Endothelial cell of umbilical vein (primary cell): ENCODE measurements around the gene ZNF281. TPM values are rescaled to one million over a fixed set of nuclear protein-coding genes. Genes with fewer than 3 reads are reported as not detected.

Experiments
- BruUV-seq: library from RNA; stranded (reverse); fragments of 400-500 nt; replicated peaks from 2 replicates; lab custom pipeline; 2021; lab: Mats Ljungman, UMichigan
- CTCF ChIA-PET: fragments of 300-600, 350-600 bp; sonication (Branson Sonifier 250); formaldehyde crosslinking; loops from one replicate; lab custom pipeline; 2021; ENCODE audit warnings: antibody characterized with exemption, inconsistent platforms; lab: Charles Lee
- POLR2A ChIA-PET: fragments of 300-600, 350-600 bp; sonication (Branson Sonifier 250); formaldehyde crosslinking; loops from one replicate; lab custom pipeline; 2021; ENCODE audit warnings: antibody characterized with exemption, inconsistent platforms; lab: Charles Lee
- DNase-seq: peaks from one replicate; pipeline ENCODE4 v3.0.0-alpha.2; 2011; ENCODE audit warnings: low read depth, low spot score
- FAIRE-seq: peaks from 2 replicates; lab custom pipeline; 2011; peaks lifted over from hg19 to GRCh38; lab: Jason Lieb, UNC
- H2AFZ ChIP-seq: 2 replicates; pipeline ENCODE4 v1.6.0; 2012; ENCODE audit warnings: low read depth, low read length, control low read depth, inconsistent platforms
- H3K27ac ChIP-seq: 2 replicates; pipeline ENCODE4 v1.5.1; 2011; ENCODE audit warnings: low read depth, mild to moderate bottlenecking, control low read depth, low read length, moderate library complexity; ENCODE audit not compliant: insufficient read depth
- H3K27me3 ChIP-seq, 2 experiments: 2 replicates each; pipeline versions ENCODE4 v1.6.0 to v1.6.1; 2011; ENCODE audit warnings: low read length in 2 of 2, mixed read lengths in 1 of 2; ENCODE audit not compliant: control insufficient read depth in 2 of 2, insufficient read depth in 2 of 2
- H3K36me3 ChIP-seq, 2 experiments: 2 replicates in 1 of 2; 3 replicates in 1 of 2; pipeline ENCODE4 v1.5.1; 2011; ENCODE audit warnings: low read length in 2 of 2, mild to moderate bottlenecking in 1 of 2, moderate library complexity in 1 of 2; ENCODE audit not compliant: control insufficient read depth in 2 of 2, insufficient read depth in 2 of 2; ENCODE audit errors: extremely low read depth in 1 of 2
- H3K4me1 ChIP-seq: 3 replicates; pipeline ENCODE4 v1.5.1; 2011; ENCODE audit warnings: mild to moderate bottlenecking, low read length; ENCODE audit not compliant: control insufficient read depth, insufficient read depth; ENCODE audit errors: extremely low read depth
- H3K4me2 ChIP-seq: 2 replicates; pipeline ENCODE4 v1.6.1; 2011; ENCODE audit warnings: low read length, control low read depth, mixed read lengths; ENCODE audit not compliant: insufficient read depth
- H3K4me3 ChIP-seq, 3 experiments: fragments of 200-600 bp in 1 of 3; sonication (generic), shearing (Covaris generic) in 1 of 3; replicated peaks in 1 of 3; 2 replicates each; pipeline ENCODE4 v1.5.1; 2011 to 2016; ENCODE audit warnings: control low read depth in 3 of 3, low read length in 3 of 3, mild to moderate bottlenecking in 2 of 3, inconsistent platforms in 1 of 3, low read depth in 1 of 3, moderate library complexity in 1 of 3; ENCODE audit not compliant: insufficient read depth in 1 of 3
- H3K79me2 ChIP-seq: 2 replicates; pipeline ENCODE4 v1.6.0; 2012; ENCODE audit warnings: low read length, inconsistent platforms; ENCODE audit not compliant: control insufficient read depth, insufficient read depth
- H3K9ac ChIP-seq: replicated peaks from 2 replicates; pipeline ENCODE3; 2011; ENCODE audit warnings: low read length, control low read depth; ENCODE audit not compliant: insufficient read depth; ENCODE audit errors: extremely low read depth
- H3K9me1 ChIP-seq: replicated peaks from 3 replicates; pipeline ENCODE4 v1.6.0; 2011; ENCODE audit warnings: mild to moderate bottlenecking, low read length; ENCODE audit not compliant: control insufficient read depth, insufficient read depth; ENCODE audit errors: extremely low read depth
- H3K9me3 ChIP-seq: replicated peaks from 2 replicates; pipeline ENCODE4 v1.5.1; 2012; ENCODE audit warnings: low read length, inconsistent platforms; ENCODE audit not compliant: control insufficient read depth, insufficient read depth
- H4K20me1 ChIP-seq: replicated peaks from 2 replicates; pipeline ENCODE3; 2011; ENCODE audit warnings: mild to moderate bottlenecking, low read length; ENCODE audit not compliant: control insufficient read depth, insufficient read depth; ENCODE audit errors: extremely low read depth
- CTCF ChIP-seq, 2 donors: IDR thresholded peaks; 1 replicate in 1 of 2; 2 replicates in 1 of 2; pipeline ENCODE4 v1.5.1; 2011; ENCODE audit warnings: low read length in 2 of 2, mild to moderate bottlenecking in 2 of 2, moderate library complexity in 2 of 2, control low read depth in 1 of 2, inconsistent platforms in 1 of 2, low read depth in 1 of 2; ENCODE audit not compliant: insufficient read depth in 1 of 2; ENCODE audit errors: extremely low read depth in 1 of 2
- EZH2 ChIP-seq: IDR thresholded peaks from 2 replicates; pipeline ENCODE4 v1.6.1; 2012; ENCODE audit warnings: borderline replicate concordance, low read depth, mild to moderate bottlenecking, moderate library complexity, low read length, inconsistent platforms; ENCODE audit not compliant: severe bottlenecking
- FOS ChIP-seq: IDR thresholded peaks from 2 replicates; pipeline ENCODE4 v1.6.1; 2011; ENCODE audit warnings: mild to moderate bottlenecking, low read length, moderate library complexity, borderline replicate concordance; ENCODE audit not compliant: insufficient read depth
- GATA2 ChIP-seq: IDR thresholded peaks from 2 replicates; pipeline ENCODE4 v1.7.0; 2011; ENCODE audit warnings: low read depth, mild to moderate bottlenecking, moderate library complexity, mixed read lengths, low read length; ENCODE audit not compliant: insufficient read length, insufficient read depth
- JUN ChIP-seq: IDR thresholded peaks from 2 replicates; pipeline ENCODE4 v1.6.1; 2011; ENCODE audit warnings: borderline replicate concordance, low read depth; ENCODE audit not compliant: insufficient read length, insufficient read depth
- MAX ChIP-seq: IDR thresholded peaks from 2 replicates; pipeline ENCODE4 v1.6.1; 2011; ENCODE audit not compliant: insufficient read depth, insufficient read length
- MYC ChIP-seq: IDR thresholded peaks from one replicate; pipeline ENCODE4 v1.6.1; 2011; ENCODE audit warnings: mild to moderate bottlenecking, low read depth, low read length
- POLR2A ChIP-seq: IDR thresholded peaks from 2 replicates; pipeline ENCODE4 v1.6.1; 2012; ENCODE audit warnings: low read depth, mild to moderate bottlenecking, control low read depth, low read length
- POLR2AphosphoS5 ChIP-seq: IDR thresholded peaks from 2 replicates; pipeline ENCODE4 v1.6.1; 2012; ENCODE audit warnings: low read depth, mild to moderate bottlenecking, control low read depth, low read length, moderate library complexity; ENCODE audit not compliant: insufficient read depth
- dilution Hi-C: fragments of 300-500 bp; cut with MboI; formaldehyde crosslinking; loops from one replicate; pipeline ENCODE4 v1.15.0; 2019; ENCODE audit warnings: low sequenced_read_pairs; ENCODE audit not compliant: extremely low pct_ligation_motif_present
- intact Hi-C: fragments of 100-400 bp; cut with micrococcal nuclease; formaldehyde crosslinking; loops from one replicate; pipeline ENCODE4 v1.10.0; 2022
- polyA plus RNA-seq, 4 experiments: library from polyadenylated mRNA; depleted of rRNA in 3 of 4; stranded (reverse) in 3 of 4; unstranded in 1 of 4; fragments of >200 nt; gene quantifications; 2 replicates each; pipeline versions ENCODE4 v1.2.1 to v1.2.3, GENCODE V29; 2011 to 2012; ENCODE audit warnings: missing spikeins in 1 of 4
- total RNA-seq: library from RNA; stranded (reverse); gene quantifications from 2 replicates; pipeline ENCODE4 v1.2.3, GENCODE V29; 2021

The ZNF281 gene
- total and polyA plus RNA-seq, 2 donors (not counting 3 experiments of a cell fraction or from before 2014, with no cell fraction given): 5.2 to 22.3 TPM

GRCh38 chr1:200406161-200406797 is 3.6 kb downstream of the ZNF281 start:
- no TSS peak for BruUV-seq
- Histone ChIP-seq H3K9me3 (no peaks in the 10 kb centered on the region), H3K27ac (no peak overlapping the region), H3K4me3 (peak overlapping the region in 1 of 3 experiments; percentile 37), H3K36me3 (peaks cover 2 to 20% of the 10 kb centered on the region in 2 experiments), H3K27me3 (no peaks in the 10 kb centered on the region), H3K4me1 (peaks cover 36% of the 10 kb centered on the region), H2AFZ (no peak overlapping the region), H3K79me2 (peaks cover 62% of the 10 kb centered on the region), H3K9me1 (no peaks in the 10 kb centered on the region), H4K20me1 (peaks cover 19% of the 10 kb centered on the region), H3K4me2 (peak overlapping the region; percentile 81), H3K9ac (no peak overlapping the region)
- POLR2A ChIA-PET: no interaction called here
- dilution Hi-C loops: no loop called here
- DNase-seq: no peak
- no peak for TF ChIP-seq MYC
- no peak for TF ChIP-seq EZH2
- TF ChIP-seq CTCF (IDR thresholded peaks at IDR 0.05; ENCODE audit: extremely low read depth in 1 of 2, insufficient read depth in 1 of 2, low read depth in 1 of 2, low read length in 2 of 2): no peak
- no peak for TF ChIP-seq POLR2A
- TF ChIP-seq POLR2AphosphoS5: no peak
- TF ChIP-seq FOS: no peak
- no peak for TF ChIP-seq JUN
- no peak for TF ChIP-seq GATA2
- no peak for TF ChIP-seq MAX
- no peak for FAIRE-seq
- intact Hi-C loops: loop anchor here (5.0 kb wide), 1 partner anchor 269 kb away; no protein-coding TSS in a partner anchor
- CTCF ChIA-PET: interaction anchor here (0.8 to 0.9 kb wide), 2 partner anchors 34 to 99 kb away, joined by 3 read pairs; no protein-coding TSS in a partner anchor
